CD14-positive monocyte (primary cell): ENCODE measurements around the gene DCTD. TPM values are rescaled to one million over a fixed set of nuclear protein-coding genes. Genes with fewer than 3 reads are reported as not detected.

Source experiments
- DNase-seq, 3 donors: peaks; one replicate each; pipeline ENCODE4 v3.0.0-alpha.2; 2011 to 2022
- H2AFZ ChIP-seq: 2 replicates; pipeline ENCODE4 v1.6.0; 2012; ENCODE audit warnings: mild to moderate bottlenecking, low read depth, low read length, inconsistent platforms; ENCODE audit not compliant: insufficient read depth, poor library complexity, severe bottlenecking
- H3K27ac ChIP-seq, 2 donors: 1 replicate in 1 of 2; 2 replicates in 1 of 2; pipeline ENCODE4 v1.5.1; 2012 to 2013; ENCODE audit warnings: low read length in 2 of 2, control low read depth in 1 of 2, inconsistent platforms in 1 of 2, low read depth in 1 of 2, mild to moderate bottlenecking in 1 of 2
- H3K27me3 ChIP-seq, 2 donors: one replicate each; pipeline versions ENCODE4 v1.6.0 to v1.6.1; 2011 to 2013; ENCODE audit warnings: low read length in 2 of 2; ENCODE audit not compliant: control insufficient read depth in 2 of 2, insufficient read depth in 2 of 2
- H3K36me3 ChIP-seq, 2 donors: replicated peaks in 1 of 2; 1 replicate in 1 of 2; 2 replicates in 1 of 2; pipeline versions ENCODE4 v1.5.1 to v1.6.1; 2012 to 2013; ENCODE audit warnings: low read length in 2 of 2, control low read depth in 1 of 2, inconsistent platforms in 1 of 2, mild to moderate bottlenecking in 1 of 2; ENCODE audit not compliant: insufficient read depth in 2 of 2, control insufficient read depth in 1 of 2
- H3K4me1 ChIP-seq, 2 donors: 1 replicate in 1 of 2; 2 replicates in 1 of 2; pipeline versions ENCODE4 v1.5.1 to v1.6.1; 2012 to 2013; ENCODE audit warnings: low read length in 2 of 2, control low read depth in 1 of 2, inconsistent platforms in 1 of 2, mild to moderate bottlenecking in 1 of 2, moderate library complexity in 1 of 2; ENCODE audit not compliant: insufficient read depth in 2 of 2, control insufficient read depth in 1 of 2
- H3K4me2 ChIP-seq: replicated peaks from 2 replicates; pipeline ENCODE3; 2012; ENCODE audit warnings: low read length, moderate library complexity, mild to moderate bottlenecking; ENCODE audit not compliant: poor library complexity, severe bottlenecking; ENCODE audit errors: extremely low read depth
- H3K4me3 ChIP-seq, 3 experiments: fragments of 200-600 bp in 1 of 3; sonication (generic) in 1 of 3; replicated peaks in 1 of 3; 1 replicate in 2 of 3; 2 replicates in 1 of 3; pipeline ENCODE4 v1.5.1; 2011 to 2013; ENCODE audit warnings: low read length in 3 of 3, mild to moderate bottlenecking in 3 of 3, control low read depth in 2 of 3, low read depth in 2 of 3, inconsistent platforms in 1 of 3, moderate library complexity in 1 of 3
- H3K79me2 ChIP-seq: 2 replicates; pipeline ENCODE4 v1.6.0; 2012; ENCODE audit warnings: mild to moderate bottlenecking, control low read depth, inconsistent platforms, low read length, moderate library complexity; ENCODE audit not compliant: insufficient read depth
- H3K9ac ChIP-seq: 2 replicates; pipeline ENCODE4 v1.6.0; 2017; ENCODE audit warnings: low read length, mild to moderate bottlenecking; ENCODE audit not compliant: insufficient read depth, poor library complexity, severe bottlenecking
- H3K9me3 ChIP-seq, 2 donors: replicated peaks in 1 of 2; 1 replicate in 1 of 2; 2 replicates in 1 of 2; pipeline versions ENCODE4 v1.5.1 to v1.6.1; 2012 to 2013; ENCODE audit warnings: low read length in 2 of 2, control low read depth in 1 of 2; ENCODE audit not compliant: control insufficient read depth in 1 of 2, insufficient read depth in 1 of 2
- H4K20me1 ChIP-seq: 2 replicates; pipeline ENCODE4 v1.6.0; 2012; ENCODE audit warnings: mild to moderate bottlenecking, low read length, control low read depth, moderate library complexity; ENCODE audit not compliant: insufficient read depth
- H3K27ac Mint-ChIP-seq, 7 donors: one replicate each; pipeline ENCODE4 v1.8.0; 2020; ENCODE audit warnings: mild to moderate bottlenecking in 7 of 7, mixed read lengths in 7 of 7, moderate library complexity in 6 of 7, inconsistent platforms in 2 of 7
- H3K27me3 Mint-ChIP-seq, 3 donors: one replicate each; pipeline ENCODE4 v1.8.0; 2021 to 2022; ENCODE audit warnings: low read depth in 3 of 3, mild to moderate bottlenecking in 3 of 3, mixed read lengths in 3 of 3, moderate library complexity in 3 of 3, inconsistent platforms in 1 of 3
- H3K36me3 Mint-ChIP-seq, 2 donors: one replicate each; pipeline ENCODE4 v1.8.0; 2020; ENCODE audit warnings: mixed read lengths in 2 of 2, inconsistent platforms in 1 of 2, mild to moderate bottlenecking in 1 of 2
- H3K4me1 Mint-ChIP-seq: one replicate; pipeline ENCODE4 v1.8.0; 2020; ENCODE audit warnings: mild to moderate bottlenecking, mixed read lengths
- H3K4me3 Mint-ChIP-seq, 2 donors: one replicate each; pipeline ENCODE4 v1.8.0; 2020; ENCODE audit warnings: mild to moderate bottlenecking in 2 of 2, mixed read lengths in 2 of 2, moderate library complexity in 1 of 2
- H3K9me3 Mint-ChIP-seq, 7 donors: one replicate each; pipeline ENCODE4 v1.8.0; 2020 to 2022; ENCODE audit warnings: mixed read lengths in 7 of 7, mild to moderate bottlenecking in 6 of 7, moderate library complexity in 6 of 7, inconsistent platforms in 2 of 7
- WGBS: methylation state at CpG from one replicate; pipeline ENCODE4 v1.1.5; 2013; ENCODE audit warnings: missing lambda C conversion rate; ENCODE audit not compliant: insufficient coverage; 5-methylcytosine and 5-hydroxymethylcytosine counted together
- intact Hi-C, 2 donors: fragments of 100-400 bp; cut with micrococcal nuclease; formaldehyde crosslinking; loops; one replicate each; pipeline versions ENCODE4 v1.15.0 to v1.15.1; 2023
- polyA plus RNA-seq, 3 donors: library from polyadenylated mRNA; depleted of rRNA in 1 of 3; unstranded in 2 of 3; stranded (reverse) in 1 of 3; fragments of 300-500 nt in 2 of 3; fragments of >200 nt in 1 of 3; fragmentation: Illumina TruSeq in 2 of 3; gene quantifications; 1 replicate in 2 of 3; 2 replicates in 1 of 3; pipeline ENCODE4 v1.2.3, GENCODE V29; 2012 to 2021
- TF ChIP-seq, protein P1 (sequence below): fragments of 200-600 bp; IDR thresholded peaks from one replicate; pipeline ENCODE4 v1.8.0; 2022; ENCODE audit warnings: antibody characterized with exemption, mild to moderate bottlenecking

DCTD gene
- polyA plus RNA-seq, 3 donors: 45.8 to 49.9 (median 47.8) TPM

DNA sequence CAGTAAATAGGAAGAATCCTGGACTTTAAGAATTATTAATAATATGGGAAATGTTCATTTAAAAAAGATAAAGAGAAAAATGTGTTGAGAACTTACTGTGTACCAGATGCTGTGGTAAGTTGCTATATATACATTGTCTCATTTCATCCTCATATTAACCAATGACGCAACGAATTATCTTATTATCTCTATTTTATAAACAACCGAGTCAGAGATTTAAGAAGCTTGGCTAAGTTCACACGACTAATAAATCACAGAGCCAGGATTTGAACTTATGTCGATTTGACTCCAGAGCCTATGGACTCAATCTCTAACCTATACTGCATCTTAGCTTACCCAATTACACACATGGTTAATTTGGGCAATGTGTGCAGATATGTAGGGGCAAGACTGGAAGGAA is 15.5 kb upstream of the DCTD start:
- no peaks in the 10 kb centered on the region for H3K4me1 ChIP-seq
- DNase-seq: no peak
- H3K79me2 ChIP-seq: no peaks in the 10 kb centered on the region
- H2AFZ ChIP-seq: no peak overlapping the region
- H3K27ac ChIP-seq: no peak overlapping the region
- Mint-ChIP-seq H3K9me3 (peaks cover 0 to 1% (median 0%) of the 10 kb centered on the region in 7 donors), H3K36me3 (no peaks in the 10 kb centered on the region), H3K27me3 (peaks cover 0 to 2% (median 2%) of the 10 kb centered on the region in 3 donors), H3K4me1 (no peaks in the 10 kb centered on the region), H3K27ac (no peak overlapping the region), H3K4me3 (no peak overlapping the region)
- H4K20me1 ChIP-seq: no peaks in the 10 kb centered on the region
- WGBS: no CpG with 5 or more reads among the region's 5 CpGs
- TF ChIP-seq, protein P1, sequence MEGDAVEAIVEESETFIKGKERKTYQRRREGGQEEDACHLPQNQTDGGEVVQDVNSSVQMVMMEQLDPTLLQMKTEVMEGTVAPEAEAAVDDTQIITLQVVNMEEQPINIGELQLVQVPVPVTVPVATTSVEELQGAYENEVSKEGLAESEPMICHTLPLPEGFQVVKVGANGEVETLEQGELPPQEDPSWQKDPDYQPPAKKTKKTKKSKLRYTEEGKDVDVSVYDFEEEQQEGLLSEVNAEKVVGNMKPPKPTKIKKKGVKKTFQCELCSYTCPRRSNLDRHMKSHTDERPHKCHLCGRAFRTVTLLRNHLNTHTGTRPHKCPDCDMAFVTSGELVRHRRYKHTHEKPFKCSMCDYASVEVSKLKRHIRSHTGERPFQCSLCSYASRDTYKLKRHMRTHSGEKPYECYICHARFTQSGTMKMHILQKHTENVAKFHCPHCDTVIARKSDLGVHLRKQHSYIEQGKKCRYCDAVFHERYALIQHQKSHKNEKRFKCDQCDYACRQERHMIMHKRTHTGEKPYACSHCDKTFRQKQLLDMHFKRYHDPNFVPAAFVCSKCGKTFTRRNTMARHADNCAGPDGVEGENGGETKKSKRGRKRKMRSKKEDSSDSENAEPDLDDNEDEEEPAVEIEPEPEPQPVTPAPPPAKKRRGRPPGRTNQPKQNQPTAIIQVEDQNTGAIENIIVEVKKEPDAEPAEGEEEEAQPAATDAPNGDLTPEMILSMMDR: no peak
- H3K4me2 ChIP-seq: no peak overlapping the region
- H3K9ac ChIP-seq: no peak overlapping the region
- intact Hi-C loops: no loop called here
- no peak overlapping the region for H3K4me3 ChIP-seq
- H3K27me3 ChIP-seq: no peaks in the 10 kb centered on the region
- no peaks in the 10 kb centered on the region for H3K36me3 ChIP-seq
- H3K9me3 ChIP-seq: no peaks in the 10 kb centered on the region

DNA sequence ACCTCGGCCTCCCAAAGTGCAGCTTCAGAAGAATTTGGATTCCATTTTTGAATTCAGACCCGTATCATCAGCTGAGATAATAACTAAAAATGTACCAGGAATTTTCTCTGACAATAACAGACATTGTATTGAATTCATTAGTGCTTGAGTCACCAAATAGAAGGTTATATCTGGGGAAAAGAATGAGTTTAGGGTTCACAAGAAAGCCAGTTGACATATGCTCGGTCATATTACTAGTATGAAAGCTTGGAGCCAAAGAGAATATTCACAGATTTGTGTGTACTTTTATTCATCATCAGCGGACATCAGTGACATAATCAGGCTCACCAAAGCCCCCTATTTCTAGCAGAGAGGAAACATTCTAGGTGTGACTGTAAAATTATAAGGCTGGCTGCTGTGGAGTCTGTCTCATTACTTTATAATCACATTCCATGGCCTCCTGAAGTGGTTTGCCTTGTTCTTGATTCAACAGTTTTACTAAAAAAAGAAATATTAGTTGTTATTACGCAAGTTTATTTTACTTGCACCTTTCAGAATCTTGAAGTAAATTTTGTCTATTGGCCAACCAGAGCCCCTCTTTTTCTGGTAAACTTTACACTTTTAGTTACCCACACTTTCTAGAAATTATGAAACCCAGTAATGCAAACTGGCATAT is 14.6 kb upstream of the DCTD start:
- Mint-ChIP-seq H3K27ac (no peak overlapping the region), H3K4me3 (no peak overlapping the region), H3K27me3 (peaks cover 0 to 2% (median 1%) of the 10 kb centered on the region in 3 donors), H3K36me3 (no peaks in the 10 kb centered on the region), H3K4me1 (no peaks in the 10 kb centered on the region), H3K9me3 (peaks cover 0 to 1% (median 0%) of the 10 kb centered on the region in 7 donors)
- intact Hi-C loops: no loop called here
- DNase-seq: no peak
- no peak overlapping the region for H2AFZ ChIP-seq
- H3K36me3 ChIP-seq: no peaks in the 10 kb centered on the region
- no peaks in the 10 kb centered on the region for H3K27me3 ChIP-seq
- WGBS: no CpG with 5 or more reads among the region's 5 CpGs
- no peak overlapping the region for H3K4me3 ChIP-seq
- no peak overlapping the region for H3K9ac ChIP-seq
- TF ChIP-seq, protein P1: no peak
- no peaks in the 10 kb centered on the region for H3K9me3 ChIP-seq
- H4K20me1 ChIP-seq: no peaks in the 10 kb centered on the region
- H3K27ac ChIP-seq: no peak overlapping the region
- no peak overlapping the region for H3K4me2 ChIP-seq
- no peaks in the 10 kb centered on the region for H3K4me1 ChIP-seq
- no peaks in the 10 kb centered on the region for H3K79me2 ChIP-seq
